Brain microvascular endothelial cell (primary cell): ENCODE data around the gene DPP10.

ENCODE experiments used
- DNase-seq: peaks from one replicate; pipeline ENCODE4 v3.0.0-alpha.2; 2020
- H3K27ac ChIP-seq: fragments of 250-450 bp; sonication (Bioruptor Pico); 2 replicates; pipeline ENCODE4 v1.5.1; 2020; ENCODE audit warnings: mild to moderate bottlenecking, moderate library complexity
- H3K27me3 ChIP-seq: fragments of 250-450 bp; sonication (Bioruptor Pico); replicated peaks from 2 replicates; pipeline ENCODE4 v1.5.1; 2020; ENCODE audit warnings: mild to moderate bottlenecking
- H3K36me3 ChIP-seq: fragments of 250-450 bp; sonication (Bioruptor Pico); replicated peaks from 2 replicates; pipeline ENCODE4 v1.5.1; 2020; ENCODE audit warnings: mild to moderate bottlenecking
- H3K4me3 ChIP-seq: 2 replicates; pipeline ENCODE4 v1.5.1; 2011; ENCODE audit warnings: low read depth, mild to moderate bottlenecking, control low read depth, low read length, moderate library complexity
- in situ Hi-C: cut with HindIII; loops from 2 replicates; pipeline ENCODE4 v1.10.0; 2017; ENCODE audit warnings: low sequenced_read_pairs, low pct_ligation_motif_present
- TF ChIP-seq, protein P1 (sequence below): IDR thresholded peaks from 2 replicates; pipeline ENCODE4 v1.5.1; 2011; ENCODE audit warnings: low read depth, mild to moderate bottlenecking, moderate library complexity, low read length, control low read depth, inconsistent platforms; ENCODE audit errors: missing control alignments

DPP10 gene

DNA sequence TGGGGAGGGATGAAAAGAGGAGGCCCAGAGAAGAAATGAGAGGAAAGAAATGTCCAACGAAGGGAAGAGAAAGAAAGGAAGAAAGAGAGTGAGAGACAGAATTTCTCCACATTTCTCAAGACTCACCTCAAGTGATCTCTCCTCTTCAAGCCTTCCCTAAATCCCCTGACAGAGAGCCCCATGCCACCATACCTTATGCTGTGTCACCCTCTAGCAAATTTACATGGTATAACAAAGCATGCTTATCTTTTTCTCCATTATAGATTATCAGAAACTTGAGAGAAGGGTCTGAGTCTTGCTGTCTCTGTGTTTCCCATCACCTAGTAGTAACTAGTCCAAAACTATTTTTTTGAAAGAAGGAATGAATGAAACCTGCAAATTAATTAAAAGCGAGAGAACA, 1208.4 kb downstream of the DPP10 start:
- Histone ChIP-seq H3K27me3 (no peaks in the 10 kb centered on the region), H3K36me3 (no peaks in the 10 kb centered on the region), H3K27ac (no peak overlapping the region), H3K4me3 (no peak overlapping the region)
- TF ChIP-seq, protein P1, sequence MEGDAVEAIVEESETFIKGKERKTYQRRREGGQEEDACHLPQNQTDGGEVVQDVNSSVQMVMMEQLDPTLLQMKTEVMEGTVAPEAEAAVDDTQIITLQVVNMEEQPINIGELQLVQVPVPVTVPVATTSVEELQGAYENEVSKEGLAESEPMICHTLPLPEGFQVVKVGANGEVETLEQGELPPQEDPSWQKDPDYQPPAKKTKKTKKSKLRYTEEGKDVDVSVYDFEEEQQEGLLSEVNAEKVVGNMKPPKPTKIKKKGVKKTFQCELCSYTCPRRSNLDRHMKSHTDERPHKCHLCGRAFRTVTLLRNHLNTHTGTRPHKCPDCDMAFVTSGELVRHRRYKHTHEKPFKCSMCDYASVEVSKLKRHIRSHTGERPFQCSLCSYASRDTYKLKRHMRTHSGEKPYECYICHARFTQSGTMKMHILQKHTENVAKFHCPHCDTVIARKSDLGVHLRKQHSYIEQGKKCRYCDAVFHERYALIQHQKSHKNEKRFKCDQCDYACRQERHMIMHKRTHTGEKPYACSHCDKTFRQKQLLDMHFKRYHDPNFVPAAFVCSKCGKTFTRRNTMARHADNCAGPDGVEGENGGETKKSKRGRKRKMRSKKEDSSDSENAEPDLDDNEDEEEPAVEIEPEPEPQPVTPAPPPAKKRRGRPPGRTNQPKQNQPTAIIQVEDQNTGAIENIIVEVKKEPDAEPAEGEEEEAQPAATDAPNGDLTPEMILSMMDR, result no peak
- in situ Hi-C loops, result no loop called here
- no peak for DNase-seq

DNA sequence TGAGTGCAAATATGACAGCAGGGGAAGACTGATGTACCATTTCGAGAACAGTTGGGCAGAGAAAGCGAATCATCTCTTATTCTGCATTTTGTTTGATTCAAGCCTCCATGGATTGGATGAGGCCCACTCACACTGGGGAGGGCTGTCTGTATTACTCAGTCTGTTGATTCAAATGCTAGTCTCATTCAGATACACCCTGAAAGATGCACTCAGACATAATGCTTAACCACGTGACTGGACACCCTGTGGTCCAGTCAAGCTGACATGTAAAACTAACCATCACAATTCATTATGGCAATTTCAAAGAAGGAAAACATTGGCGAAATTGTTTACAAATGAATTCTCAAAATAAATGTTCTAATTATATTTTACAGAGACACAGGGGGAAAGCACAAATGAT, 1210.2 kb downstream of the DPP10 start:
- H3K27ac ChIP-seq, result no peak overlapping the region
- no peak for DNase-seq
- no peak overlapping the region for H3K4me3 ChIP-seq
- TF ChIP-seq, protein P1, result no peak
- in situ Hi-C loops, result no loop called here
- no peaks in the 10 kb centered on the region for H3K27me3 ChIP-seq
- no peaks in the 10 kb centered on the region for H3K36me3 ChIP-seq

DNA sequence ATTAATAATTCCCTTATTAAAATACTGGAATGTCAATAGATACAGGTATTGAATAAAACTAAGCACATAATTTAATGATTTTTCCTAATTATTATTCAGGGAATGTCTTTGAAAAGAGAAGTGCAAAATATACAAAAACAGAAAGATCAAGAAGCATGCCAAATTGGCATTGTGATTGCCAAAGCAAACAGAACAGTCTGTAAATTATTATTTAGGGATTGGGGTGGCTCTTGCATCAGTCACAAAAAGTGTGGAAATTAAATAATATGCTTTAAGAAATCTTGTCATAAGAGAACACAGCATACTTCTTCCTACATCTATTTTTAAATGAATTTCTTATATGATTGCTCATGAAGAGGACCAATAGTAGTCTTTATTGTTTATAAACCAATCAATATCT, 1211.9 kb downstream of the DPP10 start:
- H3K36me3 ChIP-seq, result no peaks in the 10 kb centered on the region
- H3K4me3 ChIP-seq, result no peak overlapping the region
- TF ChIP-seq, protein P1, result no peak
- no peak for DNase-seq
- in situ Hi-C loops, result no loop called here
- H3K27ac ChIP-seq, result no peak overlapping the region
- no peaks in the 10 kb centered on the region for H3K27me3 ChIP-seq

DNA sequence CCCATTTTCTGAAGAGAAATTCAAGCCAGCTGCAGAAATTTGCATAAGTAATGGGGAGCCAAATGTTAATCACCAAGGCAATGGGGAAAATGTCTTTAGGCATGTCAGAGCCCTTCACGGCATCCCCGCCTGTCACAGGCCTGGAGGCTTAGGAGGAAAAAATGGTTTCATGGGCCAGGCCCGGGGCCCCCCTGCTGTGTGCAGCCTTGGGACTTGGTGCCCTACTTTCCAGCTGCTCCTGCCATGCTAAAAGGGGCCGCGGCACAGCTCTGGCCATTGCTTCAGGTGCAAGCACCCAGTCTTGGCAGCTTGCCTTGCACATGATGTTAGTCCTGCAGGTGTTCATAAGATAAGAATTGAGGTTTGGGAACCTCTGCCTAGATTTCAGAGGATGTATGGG, 1235.7 kb downstream of the DPP10 start:
- TF ChIP-seq, protein P1, result no peak
- Histone ChIP-seq H3K27me3 (no peaks in the 10 kb centered on the region), H3K4me3 (no peak overlapping the region), H3K27ac (no peak overlapping the region), H3K36me3 (no peaks in the 10 kb centered on the region)
- DNase-seq, result no peak
- in situ Hi-C loops, result no loop called here

DNA sequence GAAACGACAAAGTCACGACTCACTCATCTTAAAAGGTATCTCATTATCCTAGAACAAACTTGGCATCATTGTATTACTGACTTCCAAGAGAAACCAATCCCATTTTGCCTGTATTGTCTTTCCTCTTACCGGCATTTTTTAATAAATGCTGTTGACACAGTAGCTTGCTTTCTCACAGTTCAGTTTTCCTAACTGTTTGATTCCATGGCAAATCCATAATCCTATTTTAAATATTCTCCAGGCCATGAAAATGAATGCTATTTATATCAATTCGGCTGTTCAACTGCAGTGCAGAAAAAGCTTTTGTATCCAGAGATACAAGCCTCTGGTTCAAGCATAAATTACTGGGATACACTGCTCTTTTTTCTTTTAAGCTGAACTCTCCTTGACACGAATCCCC, 1241.9 kb downstream of the DPP10 start:
- no peak overlapping the region for H3K4me3 ChIP-seq
- no peak for DNase-seq
- TF ChIP-seq, protein P1, result no peak
- in situ Hi-C loops, result no loop called here
- H3K27me3 ChIP-seq, result no peaks in the 10 kb centered on the region
- no peak overlapping the region for H3K27ac ChIP-seq
- no peaks in the 10 kb centered on the region for H3K36me3 ChIP-seq

DNA sequence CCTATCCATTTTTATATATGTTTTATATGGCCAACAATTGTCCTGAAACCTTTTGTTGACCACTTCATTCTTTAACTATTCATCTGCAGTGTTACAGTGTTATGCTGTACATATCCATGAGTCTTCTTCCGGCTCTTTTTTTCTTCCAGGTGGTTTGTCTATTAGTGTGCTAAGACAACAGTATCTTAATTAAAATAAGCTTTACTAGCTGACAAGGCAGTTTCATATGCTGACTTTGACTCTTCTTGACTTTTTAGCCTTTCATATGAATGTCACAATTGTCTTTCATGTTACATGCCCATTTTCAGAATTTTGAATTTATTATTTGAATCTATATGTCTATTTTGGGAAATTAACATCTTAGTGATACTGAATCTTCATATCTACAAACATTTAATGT, 1249.0 kb downstream of the DPP10 start:
- TF ChIP-seq, protein P1, result no peak
- H3K36me3 ChIP-seq, result no peaks in the 10 kb centered on the region
- no peak overlapping the region for H3K27ac ChIP-seq
- no peak overlapping the region for H3K4me3 ChIP-seq
- no peaks in the 10 kb centered on the region for H3K27me3 ChIP-seq
- in situ Hi-C loops, result no loop called here
- DNase-seq, result no peak
